ENCODE results near the gene NSG2. TPM values are rescaled to one million over a fixed set of nuclear protein-coding genes. Genes with fewer than 3 reads are reported as not detected.

NSG2 gene
- total RNA-seq, 4 donors from 2014 or later, result not detected

GRCh38 chr5:174155281-174155680 lies 109.8 kb downstream of the NSG2 start:
- TF ChIP-seq, protein P1, sequence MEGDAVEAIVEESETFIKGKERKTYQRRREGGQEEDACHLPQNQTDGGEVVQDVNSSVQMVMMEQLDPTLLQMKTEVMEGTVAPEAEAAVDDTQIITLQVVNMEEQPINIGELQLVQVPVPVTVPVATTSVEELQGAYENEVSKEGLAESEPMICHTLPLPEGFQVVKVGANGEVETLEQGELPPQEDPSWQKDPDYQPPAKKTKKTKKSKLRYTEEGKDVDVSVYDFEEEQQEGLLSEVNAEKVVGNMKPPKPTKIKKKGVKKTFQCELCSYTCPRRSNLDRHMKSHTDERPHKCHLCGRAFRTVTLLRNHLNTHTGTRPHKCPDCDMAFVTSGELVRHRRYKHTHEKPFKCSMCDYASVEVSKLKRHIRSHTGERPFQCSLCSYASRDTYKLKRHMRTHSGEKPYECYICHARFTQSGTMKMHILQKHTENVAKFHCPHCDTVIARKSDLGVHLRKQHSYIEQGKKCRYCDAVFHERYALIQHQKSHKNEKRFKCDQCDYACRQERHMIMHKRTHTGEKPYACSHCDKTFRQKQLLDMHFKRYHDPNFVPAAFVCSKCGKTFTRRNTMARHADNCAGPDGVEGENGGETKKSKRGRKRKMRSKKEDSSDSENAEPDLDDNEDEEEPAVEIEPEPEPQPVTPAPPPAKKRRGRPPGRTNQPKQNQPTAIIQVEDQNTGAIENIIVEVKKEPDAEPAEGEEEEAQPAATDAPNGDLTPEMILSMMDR (IDR thresholded peaks at IDR 0.05; ENCODE audit: low read depth), result no peak

- TF ChIP-seq, protein P1 (IDR thresholded peaks at IDR 0.05; ENCODE audit: low read depth), result no peak
These were observed 110.2 kb downstream of the NSG2 start for GRCh38 chr5:174155706-174156105.

DNA sequence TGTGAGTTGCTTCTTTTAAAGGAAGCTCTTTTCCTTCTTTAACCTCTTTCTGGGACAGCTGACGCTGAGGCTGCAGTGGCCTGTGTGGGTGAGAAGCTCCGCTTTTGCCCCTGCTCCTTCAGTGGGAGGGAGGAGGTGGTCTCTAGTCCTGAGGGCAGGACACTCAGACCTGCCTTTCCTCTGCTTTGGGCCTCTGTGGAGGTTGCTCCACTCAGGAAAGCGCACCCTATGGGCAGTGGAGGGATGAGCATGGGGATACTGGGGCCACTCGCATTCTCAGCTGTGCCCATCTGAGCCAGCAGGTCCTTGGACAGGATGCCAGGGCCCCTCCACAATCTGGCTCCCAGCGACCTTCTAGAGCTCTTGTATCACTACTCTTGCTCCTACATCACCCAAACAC lies 111.5 kb downstream of the NSG2 start:
- TF ChIP-seq, protein P1 (IDR thresholded peaks at IDR 0.05; ENCODE audit: low read depth), result no peak

Other genes starting within 250 kb of the NSG2 start
- gene CPEB4, start 157.4 kb upstream of the NSG2 start, total RNA-seq, result 10 to 100 TPM; 42.1 to 58.7 (median 49.3) TPM
- not detected for gene C5orf47, start 56.5 kb upstream of the NSG2 start, total RNA-seq

Measured in subcutaneous adipose tissue (tissue), 4 donors.